SIG-M5 (cell line): ENCODE results near the gene CWC27.

Experiments
- DNase-seq: peaks from one replicate; lab custom pipeline; 2025; lab: John Stamatoyannopoulos, UW

The CWC27 gene

DNA sequence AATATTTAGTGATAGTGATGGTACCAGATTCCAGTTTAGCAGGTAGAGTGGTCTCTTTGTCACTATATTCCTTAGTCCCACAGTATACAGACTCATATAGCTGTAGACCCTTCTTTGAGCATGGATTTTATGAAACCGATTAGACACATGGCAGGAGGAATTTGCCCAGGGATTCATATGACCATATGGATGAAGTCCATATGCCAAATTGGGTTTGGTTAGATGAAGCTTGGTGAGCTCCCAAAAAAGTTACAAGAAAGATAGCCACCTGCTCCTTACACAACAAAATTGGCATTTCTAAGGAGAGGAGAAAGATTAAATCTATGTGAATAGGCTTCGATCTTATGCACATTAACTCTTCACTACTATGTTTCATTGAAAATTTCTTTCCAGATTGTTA, 211.4 kb downstream of the CWC27 start:
- DNase-seq: no peak

- no peak for DNase-seq
Observed at GRCh38 chr5:64987768-64988167, 219.0 kb downstream of the CWC27 start.

- no peak for DNase-seq
Observed at GRCh38 chr5:65009207-65009606, 240.5 kb downstream of the CWC27 start.

DNA sequence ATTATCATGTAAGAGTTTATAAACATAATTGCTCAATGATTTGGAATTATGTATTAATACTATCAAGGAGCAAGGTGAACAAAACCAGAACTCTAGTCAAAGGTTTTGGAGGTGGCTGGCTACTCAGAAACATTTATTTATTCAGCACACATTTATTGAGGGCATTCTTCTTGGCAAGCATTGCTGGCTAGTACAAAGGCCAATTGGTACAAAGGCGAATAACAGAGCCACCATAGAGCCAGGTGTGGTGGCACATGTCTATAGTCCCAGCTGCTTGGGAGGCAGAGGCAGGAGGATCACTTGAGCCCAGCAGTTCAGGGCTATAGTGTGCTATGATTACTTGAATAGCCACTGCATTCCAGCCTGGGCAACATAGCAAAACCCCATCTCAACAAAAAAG, 242.1 kb downstream of the CWC27 start:
- no peak for DNase-seq

- no peak for DNase-seq
Observed at GRCh38 chr5:65012301-65012892, 243.7 kb downstream of the CWC27 start.

GRCh38 chr5:65013166-65013565, 244.4 kb downstream of the CWC27 start:
- no peak for DNase-seq

- no peak for DNase-seq
Observed at GRCh38 chr5:65014769-65015168, 246.0 kb downstream of the CWC27 start.

- DNase-seq: no peak
Observed at GRCh38 chr5:65015767-65016166, 247.0 kb downstream of the CWC27 start.

GRCh38 chr5:65017636-65018035, 248.9 kb downstream of the CWC27 start:
- DNase-seq: no peak

- no peak for DNase-seq
Observed at GRCh38 chr5:65018763-65019162, 250.0 kb downstream of the CWC27 start.

DNA sequence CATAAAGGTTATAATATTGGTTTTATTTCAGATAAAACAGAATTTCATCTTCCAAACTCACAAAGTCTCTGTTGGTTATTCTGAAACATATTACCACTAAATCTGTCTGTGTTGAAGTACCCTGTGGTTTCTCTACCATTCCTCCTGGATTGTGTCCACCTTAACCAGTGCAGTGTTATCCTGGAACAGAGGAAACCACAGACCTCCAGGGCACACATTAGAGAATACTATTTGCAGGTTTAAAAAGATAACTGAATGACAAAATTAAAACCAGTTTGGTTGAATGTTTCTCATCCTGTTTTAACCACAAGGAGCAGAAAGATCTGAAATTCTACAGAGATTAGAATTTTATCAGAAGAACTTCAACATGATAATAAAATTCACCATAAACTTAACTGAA, 251.8 kb downstream of the CWC27 start:
- DNase-seq: no peak

DNA sequence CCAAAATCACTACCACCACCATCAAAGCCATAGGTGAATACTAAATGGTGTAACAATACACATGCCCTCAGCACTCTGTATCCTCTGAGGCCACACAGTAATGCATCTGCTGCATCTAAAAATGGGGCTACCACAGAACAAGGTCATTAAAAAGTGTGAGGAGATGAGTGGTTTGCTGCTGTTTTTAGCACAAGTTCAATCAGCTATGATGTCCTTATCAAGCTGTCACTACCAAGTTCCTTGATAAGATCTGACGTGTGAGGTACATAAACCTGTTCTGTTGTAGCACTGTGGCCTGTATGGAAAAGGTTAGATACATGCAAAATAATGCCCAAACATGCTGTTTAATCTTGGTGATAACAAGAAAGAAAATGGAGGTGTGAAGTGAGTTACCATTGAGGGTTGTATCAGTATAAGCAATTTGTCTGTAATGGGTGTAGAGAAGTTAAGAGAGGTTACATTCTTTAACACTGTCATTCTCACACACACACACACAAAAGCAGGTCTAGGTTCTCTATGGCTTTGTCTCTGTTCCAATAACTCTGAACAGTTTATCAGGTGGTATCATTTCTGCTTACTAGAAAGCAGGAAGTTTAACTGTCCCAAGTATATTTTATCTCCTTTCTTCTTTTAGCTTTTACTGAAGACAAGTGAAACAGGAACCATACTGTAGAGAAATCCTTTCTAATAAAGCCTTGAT, 252.9 kb downstream of the CWC27 start:
- no peak for DNase-seq

DNA sequence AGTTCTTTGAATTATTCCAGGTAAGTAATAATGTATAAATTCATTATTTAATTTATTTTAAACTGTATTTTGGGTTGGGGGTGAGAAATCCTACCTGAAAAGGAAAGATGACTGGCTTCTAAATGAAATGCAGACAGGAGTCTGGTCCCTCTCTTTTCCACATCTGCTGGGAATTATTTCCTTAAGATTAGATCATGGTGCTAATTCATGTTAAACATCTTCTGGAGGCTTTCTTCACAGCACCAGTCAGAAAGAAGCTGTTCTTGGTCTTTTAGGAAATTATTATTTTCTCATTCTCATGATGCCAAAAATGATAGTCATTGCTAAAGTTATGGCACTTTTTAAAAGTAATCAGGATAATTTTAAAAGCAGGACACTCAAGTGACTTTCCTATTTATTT, 254.2 kb downstream of the CWC27 start:
- no peak for DNase-seq

- DNase-seq: no peak
Observed at GRCh38 chr5:65024681-65025080, 256.0 kb downstream of the CWC27 start.

GRCh38 chr5:65026816-65027548, 258.3 kb downstream of the CWC27 start:
- no peak for DNase-seq

DNA sequence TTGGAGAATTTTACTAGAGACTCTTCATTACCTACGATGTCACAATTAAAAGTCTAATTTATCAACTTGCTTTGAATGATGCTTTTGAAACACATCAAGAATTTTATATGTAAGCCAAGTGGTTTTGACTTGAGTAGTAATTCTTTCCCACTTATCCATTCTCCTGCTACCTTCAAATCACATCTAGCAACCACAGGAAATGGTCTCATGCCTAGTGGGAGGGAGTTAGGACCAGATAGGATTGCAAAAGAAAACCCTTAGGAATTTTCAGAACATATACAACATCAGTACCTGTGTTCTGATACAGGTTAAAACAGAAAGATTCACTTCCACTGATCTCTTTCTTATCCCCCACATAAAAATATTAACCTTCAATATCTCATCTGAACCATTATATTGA, 260.4 kb downstream of the CWC27 start:
- DNase-seq: no peak

DNA sequence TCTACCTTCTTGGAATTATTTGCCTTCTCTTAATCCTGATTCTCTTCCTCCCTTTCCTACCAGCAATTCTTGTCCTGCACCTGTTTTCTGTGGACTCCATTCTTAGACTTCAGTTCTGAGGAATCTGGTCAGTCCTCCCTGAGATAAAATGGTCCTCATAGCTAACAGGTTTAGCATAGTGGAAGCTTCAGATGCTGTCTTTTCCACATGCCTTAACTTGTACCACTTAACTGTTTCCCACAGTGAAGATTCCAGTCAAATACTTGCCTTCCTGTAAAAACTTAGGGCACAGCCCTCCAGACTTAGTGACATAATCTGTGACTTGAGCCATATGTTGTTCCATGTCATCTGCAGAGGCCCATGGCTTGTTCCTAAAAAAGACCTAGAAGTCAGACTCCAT, 261.3 kb downstream of the CWC27 start:
- no peak for DNase-seq

GRCh38 chr5:65032250-65032649, 263.5 kb downstream of the CWC27 start:
- no peak for DNase-seq

- no peak for DNase-seq
Observed at GRCh38 chr5:65034029-65034812, 265.5 kb downstream of the CWC27 start.

- DNase-seq: no peak
Observed at GRCh38 chr5:65034813-65035209, 266.1 kb downstream of the CWC27 start.

- peak; percentile 47 for DNase-seq
Observed at GRCh38 chr5:65035211-65036206, 266.8 kb downstream of the CWC27 start.
